ENCODE results near the gene LENG9.
"Not testable (repeated sequence)": the region's sequence is repeated elsewhere in the genome, so short reads cannot be mapped to it uniquely, and the experiment has no call there.

LENG9 gene

DNA sequence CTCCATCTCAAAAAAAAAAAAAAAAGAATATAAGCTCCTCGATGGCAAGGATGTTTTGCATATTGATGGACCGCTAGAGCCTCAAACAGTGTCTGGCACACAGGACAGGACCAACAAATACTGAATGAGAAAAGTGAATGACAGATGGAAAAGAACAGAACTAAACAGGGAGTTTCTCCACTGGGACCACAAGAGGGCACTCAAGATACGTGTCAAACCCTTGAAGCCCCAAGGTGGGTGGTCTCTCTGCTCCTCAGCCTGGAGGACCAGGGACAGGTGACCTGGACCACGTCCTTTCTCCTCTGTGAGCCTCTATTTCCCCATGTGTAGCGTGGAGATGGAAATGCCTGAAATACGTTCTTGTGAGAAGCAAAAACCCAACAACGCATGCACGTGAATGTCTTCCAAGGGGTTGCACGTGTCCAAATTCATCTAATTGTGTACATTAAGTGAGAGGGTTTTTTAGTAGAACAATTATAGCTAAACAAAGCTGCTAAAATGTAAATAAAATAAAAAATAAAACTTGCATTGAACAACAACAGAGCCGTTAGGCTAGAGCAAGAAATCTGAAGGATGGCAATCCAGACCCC, 15.2 kb upstream of the LENG9 start:
- DNase-seq (ENCODE audit: low read depth): no peak

DNA sequence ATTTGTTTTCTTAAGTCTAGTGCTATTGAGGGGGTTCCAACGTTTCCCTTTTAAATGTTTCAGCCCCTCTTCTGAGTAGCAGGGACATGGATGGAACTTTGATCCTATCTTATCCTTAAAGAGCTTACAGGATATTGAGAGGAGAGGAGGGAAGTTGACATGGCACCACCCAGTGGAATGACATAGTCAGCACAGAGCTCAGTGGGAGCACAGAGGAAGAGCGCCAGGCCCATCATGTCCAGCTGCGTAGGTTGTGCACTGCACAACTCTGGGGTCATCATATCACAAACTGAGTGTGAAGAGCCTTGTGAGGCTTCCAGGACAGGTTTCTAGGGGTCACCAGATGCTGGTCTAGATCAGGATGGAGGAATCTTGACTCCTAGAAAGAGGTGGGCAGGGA, 14.1 kb upstream of the LENG9 start:
- DNase-seq (ENCODE audit: low read depth): no peak

DNA sequence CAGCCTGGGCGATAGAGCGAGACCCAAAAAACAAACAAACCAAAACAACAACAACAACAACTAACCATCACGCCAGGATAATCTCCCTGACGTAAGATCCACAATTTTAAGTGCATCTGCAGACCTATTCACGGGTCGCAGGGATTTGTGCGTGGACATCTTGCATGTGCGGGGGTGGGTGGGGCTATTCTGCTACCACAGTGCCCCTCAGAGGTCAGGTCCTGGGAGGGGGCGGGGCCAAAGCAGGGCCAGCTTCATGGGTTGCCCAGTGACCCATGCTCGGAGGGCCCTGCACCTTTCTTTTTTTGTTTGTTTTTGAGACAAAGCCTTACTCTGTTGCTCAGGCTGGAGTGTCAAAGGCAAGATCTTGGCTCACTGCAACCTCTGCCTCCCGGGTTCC, 12.1 kb upstream of the LENG9 start:
- no peak for DNase-seq (ENCODE audit: low read depth)

DNA sequence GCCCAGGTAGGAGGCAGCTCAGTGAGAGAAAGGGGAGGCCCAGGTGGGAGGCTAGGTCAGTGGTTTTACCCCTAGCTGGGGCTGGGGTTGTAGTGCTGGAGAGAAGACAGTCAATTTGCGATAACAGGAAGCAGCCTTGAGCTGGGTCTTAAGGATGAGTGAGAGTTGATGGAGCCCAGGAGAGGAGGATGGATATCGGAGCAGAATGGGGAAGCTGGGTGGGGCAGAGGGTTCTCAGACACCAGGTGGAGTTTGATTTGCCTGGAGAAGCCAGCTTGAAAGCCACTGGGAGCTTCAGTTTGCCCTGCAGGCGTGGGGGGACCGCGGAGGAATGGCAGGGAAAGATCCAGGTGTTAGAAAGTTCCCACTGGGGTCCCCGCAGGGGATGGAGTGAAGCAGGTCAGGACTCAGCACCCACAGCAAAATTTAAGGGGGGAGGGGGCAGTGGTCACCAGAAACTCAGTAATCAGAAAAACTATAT, 10.4 kb upstream of the LENG9 start:
- DNase-seq (ENCODE audit: low read depth): no peak

DNA sequence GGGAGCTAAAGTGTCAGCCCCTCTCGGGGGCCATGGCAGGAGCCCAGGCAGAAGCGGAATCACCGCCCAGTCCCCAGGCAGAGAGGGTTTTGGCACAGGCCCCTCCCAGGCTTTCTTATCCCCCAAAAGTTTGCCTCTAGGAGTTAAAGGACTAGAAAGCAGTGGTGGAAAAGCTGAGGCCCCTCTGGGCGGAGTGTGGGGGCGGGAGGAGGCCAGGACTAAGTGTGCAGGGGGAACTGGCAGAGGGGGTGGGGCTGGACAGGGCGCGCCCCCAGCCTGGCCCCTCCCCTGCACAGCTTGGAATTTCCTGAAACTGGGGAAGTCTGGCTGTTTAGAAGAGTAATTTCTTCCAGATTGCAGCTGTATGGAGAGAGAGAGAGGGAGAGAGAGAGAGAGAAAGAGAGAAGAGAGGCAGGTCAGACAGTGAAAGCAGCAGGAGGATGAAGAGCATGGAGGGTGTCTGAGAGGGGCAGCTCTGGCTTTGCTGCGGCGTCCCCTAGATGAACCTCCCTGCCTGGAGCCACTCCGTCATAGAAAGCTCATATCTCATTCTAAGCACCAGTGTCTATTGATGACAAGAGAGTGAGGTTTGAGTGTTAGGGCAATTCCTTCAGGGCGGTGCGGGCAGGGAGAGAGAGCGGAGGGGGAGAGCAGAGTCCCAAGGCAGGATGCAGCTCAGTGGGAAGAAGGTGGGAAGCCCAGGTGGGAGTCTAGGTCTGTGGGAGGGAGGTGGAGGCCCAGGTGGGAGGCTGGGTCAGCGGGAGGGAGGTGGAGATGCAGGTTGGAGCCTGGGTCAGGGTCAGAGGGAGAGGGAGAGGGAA, 9.7 kb upstream of the LENG9 start, which contains the start of gene CDC42EP5:
TSS of gene CDC42EP5 (minus strand) at position 226 of the 821 bp plus-strand sequence. CDS start 7,749 bp downstream, outside the sequence.
- DNase-seq (ENCODE audit: low read depth): no peak

DNA sequence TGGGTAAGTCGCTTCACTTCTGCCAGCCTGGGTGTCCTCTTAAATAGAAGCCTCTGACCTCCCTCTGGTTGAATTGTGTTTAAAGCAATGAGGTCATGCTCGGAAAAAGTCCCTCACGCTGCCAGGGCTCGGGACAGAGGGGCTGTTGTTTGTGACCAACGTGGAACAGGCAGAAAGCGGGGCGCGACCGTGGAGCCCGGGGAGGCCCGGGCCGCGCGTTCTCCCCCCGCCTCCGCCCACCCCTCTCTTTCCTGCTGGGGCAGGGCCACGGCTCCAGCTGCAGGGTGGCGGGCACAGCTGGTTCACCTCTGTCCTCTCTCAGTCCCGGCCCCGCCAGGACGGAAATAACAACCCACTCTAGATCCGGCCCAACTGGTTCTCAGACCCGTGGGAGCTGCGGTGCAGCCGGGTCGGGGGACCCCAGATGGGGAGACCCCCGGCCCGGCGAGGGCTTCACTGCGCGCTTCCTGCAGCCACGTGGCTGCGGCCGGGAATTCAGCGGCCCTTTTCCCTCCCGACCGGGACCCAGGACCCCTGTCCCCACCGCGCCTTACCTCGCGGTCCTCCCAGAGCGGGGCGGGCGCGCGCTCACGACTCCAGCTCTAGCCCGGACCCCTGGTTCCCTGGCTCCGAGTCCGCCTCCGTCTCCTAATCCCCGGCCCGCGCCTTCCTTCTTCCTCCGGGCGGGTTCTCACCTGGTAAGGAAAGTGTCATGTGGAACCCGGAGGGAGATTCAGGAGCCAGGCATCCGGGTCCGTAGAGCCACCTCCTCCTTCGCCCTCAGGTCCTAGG, 7.6 kb upstream of the LENG9 start:
- DNase-seq (ENCODE audit: low read depth): no peak

DNA sequence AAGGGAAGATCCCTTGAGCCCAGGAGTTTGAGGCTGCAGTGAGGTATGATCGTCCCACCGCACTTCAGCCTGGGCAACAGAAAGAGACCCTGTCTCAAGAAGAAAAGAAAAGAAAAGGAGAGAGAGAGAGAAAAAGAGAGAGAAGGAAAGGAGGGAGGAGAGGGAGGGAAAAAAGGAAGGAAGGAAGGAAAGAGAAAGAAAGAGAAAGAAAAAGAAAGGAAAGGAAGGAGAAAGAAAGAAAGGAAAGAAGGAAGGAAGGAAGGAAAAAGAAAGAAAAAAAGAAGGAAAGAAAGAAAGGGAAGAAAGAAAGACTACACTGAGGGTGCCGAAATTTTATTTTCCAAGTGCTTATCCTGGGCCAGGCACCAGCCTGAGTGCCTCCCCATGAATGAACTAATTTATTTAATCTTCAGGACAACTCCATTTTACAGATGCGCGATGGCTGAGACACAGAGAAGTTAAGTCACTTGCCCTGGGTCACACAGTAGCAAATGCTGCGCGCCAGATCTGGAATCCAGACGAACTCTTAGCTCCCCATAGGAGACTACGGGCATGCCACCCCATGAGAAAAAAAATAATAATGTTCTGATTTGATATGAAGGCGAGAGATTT, 6.8 kb upstream of the LENG9 start:
- DNase-seq (ENCODE audit: low read depth): no peak

DNA sequence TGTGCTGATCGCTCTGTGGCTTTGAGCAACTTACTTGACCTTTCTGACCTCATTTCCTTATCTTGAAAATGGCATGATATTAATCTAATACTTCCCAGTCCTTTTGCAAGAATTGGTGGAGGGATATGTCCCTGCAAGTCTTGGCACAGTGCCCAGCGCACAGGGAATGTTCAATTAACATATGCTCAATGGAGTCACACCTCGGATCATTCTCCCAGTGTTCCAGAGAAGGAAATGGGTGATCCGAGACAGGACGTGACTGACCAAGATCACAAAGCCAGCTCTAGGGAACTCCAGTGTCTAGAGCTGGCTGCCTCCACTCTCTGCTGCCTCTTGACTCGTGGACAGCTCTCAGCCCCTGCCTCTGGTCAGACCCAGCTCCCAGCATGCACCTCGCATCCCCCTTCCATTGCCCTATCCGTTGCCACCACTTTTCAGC, 5.9 kb upstream of the LENG9 start:
- no peak for DNase-seq (ENCODE audit: low read depth)

DNA sequence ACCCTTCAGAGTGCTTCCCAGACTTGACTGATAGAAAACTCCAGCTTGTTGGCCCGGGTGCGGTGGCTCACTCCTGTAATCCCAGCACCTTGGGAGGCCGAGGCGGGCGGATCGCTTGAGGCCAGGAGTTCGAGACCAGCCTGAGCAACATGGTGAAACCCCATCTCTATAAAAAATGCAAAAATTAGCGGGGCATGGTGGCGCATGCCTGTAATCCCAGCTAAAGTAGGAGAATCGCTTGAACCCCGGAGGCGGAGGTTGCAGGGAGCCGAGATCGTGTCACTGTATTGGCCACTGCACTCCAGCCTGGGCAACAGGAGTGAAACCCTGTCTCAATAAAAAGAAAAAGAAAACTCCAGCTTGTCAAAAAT, 2.5 kb upstream of the LENG9 start:
- DNase-seq (ENCODE audit: low read depth): not testable (repeated sequence)

DNA sequence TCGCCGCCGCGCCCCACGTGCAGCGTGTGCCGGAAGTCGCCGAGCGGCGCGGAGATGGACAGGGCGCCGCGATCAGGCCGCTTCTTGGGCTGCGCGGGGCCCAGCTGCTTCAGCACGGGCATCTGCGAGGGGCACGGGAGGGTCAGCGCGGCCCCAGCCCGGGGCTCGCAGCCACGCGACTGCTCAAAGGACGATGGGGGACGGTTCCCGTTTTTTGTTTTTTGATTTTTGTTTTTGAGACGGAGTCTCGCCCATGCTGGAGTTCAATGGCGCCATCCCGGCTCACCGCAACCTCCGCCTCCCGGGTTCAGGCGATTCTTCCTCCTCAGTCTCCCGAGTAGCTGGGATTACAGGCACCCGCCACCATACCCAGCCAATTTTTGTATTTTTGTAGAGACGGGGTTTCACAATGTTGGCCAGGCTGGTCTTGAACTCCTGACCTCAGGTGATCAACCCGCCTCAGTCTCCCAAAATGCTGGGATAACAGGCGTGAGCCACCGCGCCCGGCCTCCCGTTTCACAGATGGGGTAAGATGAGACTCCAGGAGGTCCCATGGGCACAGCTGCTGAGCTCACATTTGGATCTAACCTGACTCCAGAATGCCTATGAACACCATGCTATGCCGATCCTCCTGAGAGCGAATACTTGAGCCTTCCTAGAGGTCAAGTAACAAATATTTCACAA, 2.0 kb upstream of the LENG9 start:
- DNase-seq (ENCODE audit: low read depth): no peak

DNA sequence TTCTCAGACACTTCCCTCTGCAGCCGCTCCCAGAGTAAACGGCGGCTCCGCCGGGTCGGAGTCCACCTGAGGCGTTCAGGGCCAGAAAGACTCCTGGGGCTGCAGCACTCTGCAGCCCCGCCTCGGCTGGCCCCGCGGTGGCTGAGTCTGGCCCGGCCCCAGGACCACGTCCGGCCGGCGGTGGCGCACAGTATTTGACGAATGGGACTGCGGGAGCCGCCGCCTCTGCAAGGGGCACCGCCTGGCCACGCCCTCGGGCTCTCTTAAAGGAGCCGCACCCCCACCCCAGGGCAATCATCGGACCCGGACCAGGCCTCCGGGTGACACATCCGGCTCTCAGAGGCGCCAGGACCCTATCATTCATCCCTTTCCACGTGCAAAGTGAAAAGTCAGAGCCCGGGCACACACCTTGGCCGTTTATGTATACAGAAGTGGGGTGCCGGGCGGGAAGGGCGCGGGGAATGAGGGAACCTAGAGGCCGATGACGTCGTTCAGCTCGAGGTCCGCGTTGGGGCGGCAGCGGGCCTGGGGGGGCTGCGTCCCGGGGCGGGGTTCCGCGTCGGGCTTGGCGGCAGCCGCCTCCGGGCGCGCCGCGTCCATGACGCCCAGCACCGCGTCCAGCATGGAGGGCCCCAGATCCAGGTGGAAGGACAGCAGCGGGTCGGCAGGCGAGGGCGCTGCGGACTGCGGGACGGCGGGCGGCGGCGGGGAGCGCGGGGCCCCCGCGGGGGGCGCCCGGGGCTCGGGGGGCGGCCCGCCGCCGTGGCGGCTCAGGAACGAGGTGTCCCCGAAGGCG, 1.2 kb upstream of the LENG9 start:
- DNase-seq (ENCODE audit: low read depth): peak; percentile 72

DNA sequence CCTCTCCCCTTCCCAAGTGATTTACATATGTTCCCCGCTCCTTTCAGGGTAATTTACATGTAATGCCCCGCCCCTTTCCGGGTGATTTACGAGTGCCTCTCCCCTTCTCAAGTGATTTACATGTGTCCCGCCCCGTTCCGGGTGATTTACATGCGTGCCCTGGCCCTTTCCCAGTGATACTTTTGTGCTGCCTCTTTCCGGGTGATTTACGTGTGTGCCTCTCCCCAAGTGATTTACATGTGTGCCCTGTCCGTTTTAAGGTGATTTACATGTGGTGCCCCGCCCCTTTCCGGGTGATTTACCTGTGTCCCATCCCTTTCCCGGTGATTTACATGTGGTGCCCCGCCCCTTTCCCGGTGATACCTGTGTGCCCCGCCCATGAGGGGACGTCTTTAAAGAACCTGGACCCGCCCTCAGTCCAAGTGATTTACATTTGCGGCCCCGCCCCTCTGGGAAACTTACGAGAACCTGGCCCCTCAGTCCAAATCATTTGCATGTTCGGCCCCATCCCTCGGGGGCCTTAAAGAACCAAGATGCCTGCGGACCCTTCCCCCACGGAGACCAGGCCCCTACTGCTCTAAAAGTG, 559 bp upstream of the LENG9 start:
- DNase-seq (ENCODE audit: low read depth): peak; percentile 60

DNA sequence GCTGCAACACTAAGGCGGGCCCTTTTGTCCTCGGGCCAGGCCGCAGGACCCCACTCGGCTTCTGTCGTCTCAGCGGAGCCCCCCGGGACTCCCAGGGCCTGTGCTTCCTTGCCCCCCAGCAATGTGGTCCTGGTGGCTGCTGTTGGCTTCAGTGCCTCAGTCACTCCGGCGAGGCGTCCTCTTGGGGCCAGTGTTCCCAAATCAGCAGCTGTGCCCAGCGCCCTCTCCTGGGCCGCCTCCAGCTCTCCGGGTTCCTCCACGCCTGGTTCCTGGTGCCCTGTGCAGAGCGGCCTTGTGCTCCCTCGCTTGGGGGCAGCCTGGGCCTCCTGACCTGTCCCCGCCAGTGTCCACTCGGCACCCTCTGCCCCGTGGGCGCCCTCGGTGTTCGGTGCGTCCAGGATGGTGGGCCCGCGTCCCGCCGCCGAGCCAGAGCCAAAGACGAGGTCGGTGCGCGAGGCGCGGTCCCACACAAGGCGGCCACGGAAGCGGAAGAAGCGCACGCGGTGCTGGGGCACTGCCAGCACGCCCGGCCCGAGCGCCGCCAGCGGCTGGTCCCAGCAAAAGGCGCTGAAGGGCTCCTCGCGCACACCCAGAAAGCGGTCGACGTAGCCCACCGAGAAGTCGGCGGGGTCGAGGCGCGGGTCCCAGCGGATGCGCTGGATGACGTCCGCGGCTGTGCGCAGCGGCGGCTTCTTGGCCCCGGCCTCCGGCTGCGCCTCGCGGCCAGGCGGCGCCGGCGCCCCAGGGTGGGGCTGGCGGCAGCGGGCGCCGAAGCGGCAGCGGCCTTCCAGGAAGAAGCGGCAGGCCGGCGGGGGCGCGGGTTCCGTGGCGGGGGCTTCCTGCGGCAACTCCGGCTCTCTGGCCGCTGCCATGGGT, 685 bp downstream of the LENG9 start:
- no peak for DNase-seq (ENCODE audit: low read depth)

DNA sequence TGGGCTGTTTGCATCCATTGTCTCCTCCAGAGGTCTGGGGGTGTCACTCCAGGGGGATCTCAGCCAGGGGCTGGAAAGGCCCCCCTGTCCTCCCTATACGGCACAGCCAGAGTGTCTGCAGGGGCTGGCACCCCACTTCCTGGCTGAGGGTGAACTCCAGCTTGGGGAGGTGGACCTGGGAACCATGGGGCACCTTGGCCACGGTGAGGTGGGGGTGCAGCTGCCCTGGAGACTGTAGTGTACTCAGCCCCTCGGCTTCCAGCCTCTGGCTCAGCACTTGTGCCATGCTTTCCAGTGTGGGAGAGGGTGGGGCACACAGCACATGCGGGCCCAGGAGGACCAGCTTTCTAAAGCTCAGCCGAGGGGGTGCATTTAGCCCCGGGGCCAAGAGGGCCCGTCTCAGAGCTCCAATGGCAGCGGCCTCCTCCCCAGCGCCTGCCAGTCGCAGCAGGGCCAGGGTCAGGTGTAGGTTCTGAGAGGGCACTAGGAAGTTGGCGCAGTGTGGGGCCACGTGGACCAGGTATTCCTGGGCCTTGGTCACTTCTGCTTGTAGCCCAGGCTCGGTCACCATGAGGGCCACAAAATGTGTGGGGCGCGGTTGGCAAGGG, 1.4 kb downstream of the LENG9 start:
- DNase-seq (ENCODE audit: low read depth): no peak

DNA sequence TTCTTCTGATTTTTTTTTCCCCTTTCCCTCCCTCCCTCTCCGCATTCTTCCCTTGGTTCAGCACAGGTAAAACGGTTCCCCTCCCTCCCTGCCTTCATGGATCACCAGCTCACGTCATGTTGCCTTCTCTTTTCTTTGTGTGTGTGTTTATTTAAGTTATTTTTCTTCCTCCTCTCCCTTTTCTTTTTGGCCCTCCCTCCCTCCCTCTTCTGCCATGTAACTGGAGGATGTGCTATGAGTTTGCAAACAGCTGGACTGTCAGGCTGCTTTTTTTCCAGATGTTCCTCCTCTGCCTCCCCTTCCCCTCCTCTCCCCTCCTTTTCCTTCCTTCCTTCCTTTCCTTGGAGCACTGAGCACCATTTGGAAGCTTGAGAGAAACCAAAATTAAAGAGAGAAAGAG, 2.0 kb downstream of the LENG9 start:
- no peak for DNase-seq (ENCODE audit: low read depth)

DNA sequence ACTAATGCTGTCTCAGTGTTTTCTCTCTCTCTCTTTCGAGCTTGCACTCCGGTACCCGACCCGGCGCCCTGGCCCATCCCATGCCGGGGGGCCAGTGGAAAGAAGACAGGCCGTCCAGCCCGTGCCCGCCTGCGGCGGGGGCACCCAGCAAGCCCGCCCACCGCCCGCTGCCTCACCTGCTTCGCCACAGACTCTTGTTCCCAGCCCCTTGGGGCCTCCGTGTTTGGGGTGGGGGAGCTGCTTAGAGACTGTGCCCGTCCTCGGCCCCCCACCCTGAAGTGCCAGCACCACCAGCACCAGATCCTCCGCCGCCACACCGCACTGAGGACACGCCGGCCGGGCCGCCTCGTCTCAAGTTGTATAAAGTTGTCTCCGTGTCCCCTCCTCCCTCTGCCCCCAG, 2.4 kb downstream of the LENG9 start:
- no peak for DNase-seq (ENCODE audit: low read depth)

DNA sequence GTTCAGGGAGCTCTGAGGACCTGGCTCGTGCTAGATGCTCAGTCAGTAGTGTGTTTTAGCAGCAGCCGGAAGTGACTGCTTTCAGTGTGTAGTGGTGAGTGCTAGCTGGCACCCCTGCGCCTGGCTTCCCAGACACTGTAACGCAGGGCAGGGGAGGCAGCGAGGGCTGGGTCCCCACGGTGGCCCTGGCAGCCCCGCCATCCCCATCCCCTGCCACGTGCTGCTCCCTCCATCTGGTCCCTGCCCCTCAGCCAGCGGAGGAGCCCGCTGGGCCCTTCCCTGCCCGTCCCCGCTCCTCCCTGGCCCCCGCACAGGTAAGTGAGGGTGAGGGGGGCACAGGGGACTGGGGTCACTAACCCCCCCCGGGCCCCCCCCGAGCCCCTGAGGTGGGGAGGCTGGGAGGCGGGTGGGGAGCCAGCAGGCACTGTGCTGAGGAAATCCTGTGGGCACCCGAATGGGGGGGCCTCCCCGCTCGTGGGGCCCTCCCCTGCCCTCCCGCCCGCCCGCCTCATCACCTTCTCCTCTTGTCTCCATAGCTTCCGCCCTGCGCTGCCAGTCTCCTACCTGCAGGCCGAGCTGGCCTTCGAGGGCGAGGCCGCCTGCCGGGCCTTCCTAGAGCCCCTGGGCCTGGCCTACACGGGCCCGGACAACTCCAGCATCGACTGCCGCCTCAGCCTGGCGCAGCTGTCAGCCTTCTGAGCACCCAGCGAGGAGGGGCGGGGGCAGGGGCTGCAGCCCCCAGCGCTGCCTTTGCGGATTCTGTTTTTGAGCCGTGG, 3.2 kb downstream of the LENG9 start:
- no peak for DNase-seq (ENCODE audit: low read depth)
